Neural cell (in vitro differentiated cells): Measurements from ENCODE around the gene AP5B1.

Experiments
- EP300 ChIP-seq: fragments of 450-650 bp; conservative IDR thresholded peaks from 2 replicates; pipeline ENCODE4 v1.6.1; 2014; ENCODE audit warnings: antibody characterized with exemption, mild to moderate bottlenecking, moderate library complexity; ENCODE audit not compliant: poor library complexity, severe bottlenecking
- EZH2 ChIP-seq: fragments of 200-600, 300-800 bp; shearing (Covaris generic), sonication (generic); IDR thresholded peaks from 2 replicates; pipeline ENCODE4 v1.6.1; 2014; ENCODE audit warnings: antibody characterized with exemption, low read length, borderline replicate concordance, mild to moderate bottlenecking; ENCODE audit not compliant: insufficient read depth, poor library complexity, severe bottlenecking

DNA sequence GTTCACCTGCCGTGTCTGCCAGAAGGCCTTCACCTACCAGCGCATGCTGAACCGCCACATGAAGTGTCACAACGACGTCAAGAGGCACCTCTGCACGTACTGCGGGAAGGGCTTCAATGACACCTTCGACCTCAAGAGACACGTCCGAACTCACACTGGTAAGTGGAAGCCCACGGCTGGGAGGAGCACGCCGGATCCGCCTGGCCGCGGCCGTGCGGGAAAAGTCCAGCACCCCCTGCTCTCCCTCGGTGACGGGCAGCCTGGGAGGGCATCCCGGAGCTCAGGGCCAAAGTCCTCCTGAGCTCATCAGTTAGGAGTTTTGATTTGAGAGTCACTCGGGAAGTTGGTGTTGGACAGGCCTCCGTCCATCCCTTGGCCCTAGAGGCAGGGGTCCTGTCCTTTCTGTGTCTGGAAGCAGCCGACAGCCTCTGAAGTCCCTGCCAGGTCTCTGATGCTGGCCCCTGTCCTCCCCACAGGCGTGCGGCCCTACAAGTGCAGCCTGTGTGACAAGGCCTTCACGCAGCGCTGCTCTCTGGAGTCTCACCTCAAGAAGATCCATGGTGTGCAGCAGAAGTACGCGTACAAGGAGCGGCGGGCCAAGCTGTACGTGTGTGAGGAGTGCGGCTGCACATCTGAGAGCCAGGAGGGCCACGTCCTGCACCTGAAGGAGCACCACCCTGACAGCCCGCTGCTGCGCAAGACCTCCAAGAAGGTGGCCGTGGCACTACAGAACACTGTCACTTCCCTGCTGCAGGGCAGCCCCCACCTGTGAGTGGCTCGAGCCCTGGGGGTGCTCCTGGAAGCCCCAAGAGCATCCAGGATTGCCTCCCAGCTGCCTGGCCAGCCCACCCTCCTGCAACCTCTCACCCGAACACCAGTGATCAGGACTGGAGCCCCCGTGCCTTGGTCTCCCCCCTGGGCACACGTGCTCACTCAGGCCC, 14.1 kb upstream of the AP5B1 start:
- TF ChIP-seq EP300 (no peak), EZH2 (no peak)
